Esophagus (tissue), 2 donors: Measurements from ENCODE around the gene IGF1. TPM values are rescaled to one million over a fixed set of nuclear protein-coding genes. Genes with fewer than 3 reads are reported as not detected.
"Not testable (repeated sequence)": the region's sequence is repeated elsewhere in the genome, so short reads cannot be mapped to it uniquely, and the experiment has no call there.

Source experiments
- H3K27ac ChIP-seq, 2 donors: one replicate each; pipeline ENCODE4 v1.5.1; 2013; ENCODE audit warnings: low read depth in 2 of 2, mild to moderate bottlenecking in 2 of 2, inconsistent platforms in 1 of 2, low read length in 1 of 2, moderate library complexity in 1 of 2
- H3K27me3 ChIP-seq, 2 donors: one replicate each; pipeline ENCODE4 v1.6.1; 2013; ENCODE audit warnings: low read length in 2 of 2, control low read depth in 1 of 2, mild to moderate bottlenecking in 1 of 2; ENCODE audit not compliant: insufficient read depth in 2 of 2, control insufficient read depth in 1 of 2
- H3K36me3 ChIP-seq, 2 donors: one replicate each; pipeline ENCODE4 v1.6.1; 2013; ENCODE audit warnings: low read length in 1 of 2; ENCODE audit not compliant: control insufficient read depth in 2 of 2, insufficient read depth in 2 of 2
- H3K4me1 ChIP-seq, 2 donors: one replicate each; pipeline ENCODE4 v1.6.1; 2013; ENCODE audit warnings: low read length in 1 of 2; ENCODE audit not compliant: control insufficient read depth in 2 of 2, insufficient read depth in 2 of 2
- H3K4me3 ChIP-seq, 2 donors: one replicate each; pipeline ENCODE4 v1.5.1; 2013; ENCODE audit warnings: low read length in 2 of 2, mild to moderate bottlenecking in 2 of 2, low read depth in 1 of 2, moderate library complexity in 1 of 2
- H3K9me3 ChIP-seq, 2 donors: one replicate each; pipeline ENCODE4 v1.6.1; 2013; ENCODE audit warnings: mild to moderate bottlenecking in 2 of 2, low read depth in 1 of 2, low read length in 1 of 2, moderate library complexity in 1 of 2; ENCODE audit not compliant: control insufficient read depth in 2 of 2, insufficient read depth in 1 of 2
- WGBS, 2 donors: extraction: QIAGEN DNeasy Blood & Tissue Kit; methylation state at CpG; one replicate each; pipeline ENCODE4 v1.1.7; 2013; 5-methylcytosine and 5-hydroxymethylcytosine counted together
- polyA plus RNA-seq, 2 donors: library from polyadenylated mRNA; stranded (reverse); fragments of 200-250 nt; gene quantifications; one replicate each; pipeline ENCODE4 v1.2.3, GENCODE V29; 2013
- donor health status: healthy with polysubstance abuse.
- donor health status: Bipolar disorder and iron deficiency.

Gene IGF1
- polyA plus RNA-seq, 2 donors, result 0.56 to 0.90 TPM

DNA sequence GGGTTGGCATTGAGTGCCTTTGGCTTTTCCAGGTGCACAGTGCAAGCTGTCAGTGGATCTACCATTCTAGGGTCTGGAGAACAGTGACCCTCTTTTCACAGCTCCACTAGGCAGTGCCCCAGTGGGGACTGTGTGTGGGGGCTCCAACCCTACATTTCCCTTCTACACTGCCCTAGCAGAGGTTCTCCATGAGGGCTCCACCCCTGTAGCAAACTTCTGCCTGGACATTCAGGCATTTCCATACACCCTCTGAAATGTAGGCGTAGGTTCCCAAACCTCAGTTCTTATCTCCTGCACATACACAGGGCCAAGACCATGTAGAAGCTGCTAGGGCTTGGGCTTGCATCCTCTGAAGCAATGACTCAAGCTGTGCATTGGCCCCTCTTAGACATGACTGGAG lies 126.1 kb downstream of the IGF1 start:
- H3K4me3 ChIP-seq, H3K9me3 ChIP-seq, H3K27me3 ChIP-seq, H3K27ac ChIP-seq, H3K4me1 ChIP-seq, H3K36me3 ChIP-seq: not testable (repeated sequence)
- WGBS, 2 donors, result 94 to 97% methylated on average over 1 of the region's 1 CpG

GRCh38 chr12:102351322-102351721 lies 129.0 kb downstream of the IGF1 start:
- no peaks in the 10 kb centered on the region for H3K27me3 ChIP-seq
- 62 to 66% methylated on average over 4 of the region's 4 CpGs for WGBS, 2 donors

GRCh38 chr12:102350070-102350469 lies 130.3 kb downstream of the IGF1 start:
- 43 to 49% methylated on average over 1 of the region's 1 CpG for WGBS, 2 donors
- Histone ChIP-seq H3K4me1 (no peaks in the 10 kb centered on the region), H3K27me3 (no peaks in the 10 kb centered on the region), H3K27ac (no peak overlapping the region), H3K9me3 (peaks cover 0 to 7% of the 10 kb centered on the region in 2 donors), H3K36me3 (no peaks in the 10 kb centered on the region), H3K4me3 (no peak overlapping the region)

More at GRCh38 chr12:102351322-102351721, 129.0 kb downstream of the IGF1 start:
- H3K4me3 ChIP-seq, result no peak overlapping the region
- peaks cover 0 to 7% of the 10 kb centered on the region in 2 donors for H3K9me3 ChIP-seq
- H3K4me1 ChIP-seq, result no peaks in the 10 kb centered on the region
- no peak overlapping the region for H3K27ac ChIP-seq
- H3K36me3 ChIP-seq, result no peaks in the 10 kb centered on the region

- WGBS, 2 donors, result 45 to 52% methylated on average over 2 of the region's 2 CpGs
- Histone ChIP-seq H3K9me3 (peaks cover 0 to 2% of the 10 kb centered on the region in 2 donors), H3K27me3 (no peaks in the 10 kb centered on the region), H3K4me3 (no peak overlapping the region), H3K27ac (no peak overlapping the region), H3K4me1 (no peaks in the 10 kb centered on the region), H3K36me3 (no peaks in the 10 kb centered on the region)
Measured at GRCh38 chr12:102349079-102349478, 131.3 kb downstream of the IGF1 start.

GRCh38 chr12:102347811-102348210 lies 132.6 kb downstream of the IGF1 start:
- 23 to 35% methylated on average over 4 of the region's 4 CpGs for WGBS, 2 donors
- H3K4me1 ChIP-seq, result no peaks in the 10 kb centered on the region
- no peaks in the 10 kb centered on the region for H3K27me3 ChIP-seq
- H3K4me3 ChIP-seq, result no peak overlapping the region
- no peaks in the 10 kb centered on the region for H3K36me3 ChIP-seq
- H3K27ac ChIP-seq, result no peak overlapping the region
- no peaks in the 10 kb centered on the region for H3K9me3 ChIP-seq
